Mesothelial cell of epicardium (in vitro differentiated cells): ENCODE data around the gene VGLL4. TPM values are rescaled to one million over a fixed set of nuclear protein-coding genes. Genes with fewer than 3 reads are reported as not detected.

Experiments
- DNase-seq, 2 experiments: peaks; one replicate each; pipeline ENCODE4 v3.0.0; 2021; ENCODE audit warnings: low spot score in 2 of 2; ENCODE audit not compliant: unreplicated experiment in 2 of 2
- H3K27ac Mint-ChIP-seq: 2 replicates; pipeline ENCODE4 v1.8.0; 2021; ENCODE audit warnings: mixed read lengths
- H3K27me3 Mint-ChIP-seq: 2 replicates; pipeline ENCODE4 v1.8.0; 2021; ENCODE audit warnings: low read depth, mixed read lengths
- H3K36me3 Mint-ChIP-seq: 2 replicates; pipeline ENCODE4 v1.8.0; 2021; ENCODE audit warnings: mixed read lengths
- H3K4me1 Mint-ChIP-seq: 2 replicates; pipeline ENCODE4 v1.8.0; 2021; ENCODE audit warnings: mixed read lengths
- H3K4me3 Mint-ChIP-seq: 2 replicates; pipeline ENCODE4 v1.8.0; 2021; ENCODE audit warnings: mild to moderate bottlenecking, moderate library complexity, mixed read lengths
- H3K9me3 Mint-ChIP-seq: 2 replicates; pipeline ENCODE4 v1.8.0; 2021; ENCODE audit warnings: mixed read lengths
- total RNA-seq: library from RNA; stranded (reverse); gene quantifications from 3 replicates; pipeline ENCODE4 v1.2.1, GENCODE V29; 2021
- TF ChIP-seq, protein P1 (sequence below): fragments of 200-600 bp; sonication (generic); IDR thresholded peaks from one replicate; pipeline ENCODE4 v1.5.0; 2021; ENCODE audit warnings: antibody characterized with exemption; ENCODE audit not compliant: unreplicated experiment

VGLL4 gene
- total RNA-seq, 1 donor from 2014 or later = 140 TPM

DNA sequence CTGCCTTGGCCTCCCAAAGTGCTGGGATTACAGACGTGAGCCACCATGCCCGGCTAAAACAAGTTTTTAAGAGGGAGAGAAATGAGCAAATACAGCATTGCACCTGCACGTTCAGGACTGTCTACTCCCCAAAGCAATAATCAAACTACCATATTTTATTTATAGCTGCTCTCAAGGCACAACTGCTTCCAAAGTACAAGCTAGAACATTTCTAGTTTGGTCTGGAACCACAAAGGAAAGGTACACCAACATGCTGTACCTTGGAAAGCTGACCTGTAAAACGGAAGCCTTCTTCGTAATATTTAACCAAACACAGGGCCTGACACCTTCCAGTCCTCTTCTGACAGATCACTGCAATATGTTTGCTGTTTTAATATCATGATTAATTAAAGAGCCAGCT lies 14.5 kb upstream of the VGLL4 start:
- Mint-ChIP-seq H3K4me3 (no peak overlapping the region), H3K4me1 (peaks cover 8% of the 10 kb centered on the region), H3K27ac (no peak overlapping the region), H3K27me3 (no peaks in the 10 kb centered on the region), H3K9me3 (no peaks in the 10 kb centered on the region), H3K36me3 (peaks cover 4% of the 10 kb centered on the region)
- TF ChIP-seq, protein P1, sequence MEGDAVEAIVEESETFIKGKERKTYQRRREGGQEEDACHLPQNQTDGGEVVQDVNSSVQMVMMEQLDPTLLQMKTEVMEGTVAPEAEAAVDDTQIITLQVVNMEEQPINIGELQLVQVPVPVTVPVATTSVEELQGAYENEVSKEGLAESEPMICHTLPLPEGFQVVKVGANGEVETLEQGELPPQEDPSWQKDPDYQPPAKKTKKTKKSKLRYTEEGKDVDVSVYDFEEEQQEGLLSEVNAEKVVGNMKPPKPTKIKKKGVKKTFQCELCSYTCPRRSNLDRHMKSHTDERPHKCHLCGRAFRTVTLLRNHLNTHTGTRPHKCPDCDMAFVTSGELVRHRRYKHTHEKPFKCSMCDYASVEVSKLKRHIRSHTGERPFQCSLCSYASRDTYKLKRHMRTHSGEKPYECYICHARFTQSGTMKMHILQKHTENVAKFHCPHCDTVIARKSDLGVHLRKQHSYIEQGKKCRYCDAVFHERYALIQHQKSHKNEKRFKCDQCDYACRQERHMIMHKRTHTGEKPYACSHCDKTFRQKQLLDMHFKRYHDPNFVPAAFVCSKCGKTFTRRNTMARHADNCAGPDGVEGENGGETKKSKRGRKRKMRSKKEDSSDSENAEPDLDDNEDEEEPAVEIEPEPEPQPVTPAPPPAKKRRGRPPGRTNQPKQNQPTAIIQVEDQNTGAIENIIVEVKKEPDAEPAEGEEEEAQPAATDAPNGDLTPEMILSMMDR = no peak
- no peak for DNase-seq

DNA sequence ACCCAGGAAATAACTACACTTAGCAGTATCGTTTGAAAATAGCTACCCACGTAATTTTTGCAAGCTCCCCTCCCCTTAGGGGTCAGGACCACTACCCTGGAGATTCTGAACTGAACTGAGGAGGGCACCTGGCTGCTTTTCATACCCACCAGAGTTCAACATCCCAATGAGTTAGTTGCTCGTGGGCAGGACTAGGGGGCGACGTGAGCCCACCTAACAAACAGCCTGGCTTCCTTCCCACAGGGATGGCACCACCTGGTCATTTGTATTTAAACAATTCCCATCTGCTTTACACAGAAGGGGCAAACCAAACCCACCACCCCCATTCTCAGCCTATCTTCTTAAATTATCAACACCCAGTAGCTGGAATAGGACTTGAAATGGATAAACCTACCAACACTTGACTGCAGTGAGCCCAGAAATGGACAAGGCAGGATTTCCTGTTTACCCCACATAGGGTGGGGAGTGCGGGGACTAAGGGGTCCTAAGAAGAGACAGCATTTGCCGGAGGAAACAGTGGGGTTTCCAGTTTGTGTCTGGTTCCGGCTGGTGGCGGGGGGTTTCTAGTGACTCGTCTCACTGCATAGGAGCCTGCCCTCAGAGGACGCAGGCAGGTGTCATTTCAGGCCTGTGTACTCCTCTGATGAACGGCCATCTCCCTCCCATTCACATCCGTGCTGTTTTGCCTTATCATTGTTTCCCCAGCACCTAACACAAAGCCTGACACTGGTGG lies 11.6 kb upstream of the VGLL4 start:
- no peaks in the 10 kb centered on the region for H3K27me3 Mint-ChIP-seq
- peak overlapping the region; percentile 1 for H3K27ac Mint-ChIP-seq
- TF ChIP-seq, protein P1 = no peak
- H3K9me3 Mint-ChIP-seq = no peaks in the 10 kb centered on the region
- H3K36me3 Mint-ChIP-seq = no peaks in the 10 kb centered on the region
- no peak for DNase-seq
- peaks cover 6% of the 10 kb centered on the region for H3K4me1 Mint-ChIP-seq
- no peak overlapping the region for H3K4me3 Mint-ChIP-seq

GRCh38 chr3:11654166-11654565 lies 10.5 kb upstream of the VGLL4 start:
- no peak overlapping the region for H3K27ac Mint-ChIP-seq
- TF ChIP-seq, protein P1 = no peak
- no peak for DNase-seq
- peaks cover 6% of the 10 kb centered on the region for H3K4me1 Mint-ChIP-seq
- no peaks in the 10 kb centered on the region for H3K36me3 Mint-ChIP-seq
- no peaks in the 10 kb centered on the region for H3K9me3 Mint-ChIP-seq
- H3K4me3 Mint-ChIP-seq = no peak overlapping the region
- H3K27me3 Mint-ChIP-seq = no peaks in the 10 kb centered on the region

DNA sequence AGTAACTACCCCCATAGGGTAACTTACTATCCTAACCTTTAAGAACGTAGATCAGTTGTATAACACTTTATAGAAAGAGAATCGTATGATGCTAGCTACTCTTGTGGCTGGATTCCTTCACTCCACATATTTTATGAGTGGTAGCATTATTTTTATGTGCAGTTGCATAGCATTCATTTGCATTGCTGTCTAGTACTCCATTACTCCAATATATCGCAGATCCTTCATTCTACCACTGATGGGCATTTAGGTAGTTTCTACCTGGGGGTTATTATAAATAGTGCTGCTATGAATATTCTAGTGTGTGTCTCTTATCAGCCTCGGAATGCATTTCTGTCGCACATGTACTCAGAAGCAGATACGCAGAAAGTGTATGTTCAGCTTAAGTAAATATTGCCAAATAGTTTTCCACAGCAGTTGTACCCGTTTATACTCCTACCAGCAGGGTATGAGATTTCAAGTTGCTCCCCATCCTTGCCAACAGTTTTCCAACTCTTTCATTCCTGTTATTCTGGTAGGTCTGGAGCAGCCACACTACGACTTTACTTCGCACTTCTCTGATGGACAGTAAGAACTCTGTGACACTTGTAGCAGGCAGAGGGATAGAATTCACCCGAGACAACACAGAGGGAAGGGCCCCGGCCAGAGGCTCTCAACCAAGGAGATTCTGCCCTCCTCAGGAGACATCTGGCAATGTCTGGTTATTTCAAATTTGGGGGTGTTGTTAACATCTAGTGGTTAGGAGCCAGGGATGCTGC lies 9.8 kb upstream of the VGLL4 start:
- Mint-ChIP-seq H3K27ac (no peak overlapping the region), H3K27me3 (no peaks in the 10 kb centered on the region), H3K4me3 (no peak overlapping the region), H3K36me3 (no peaks in the 10 kb centered on the region), H3K4me1 (peaks cover 9% of the 10 kb centered on the region), H3K9me3 (no peaks in the 10 kb centered on the region)
- TF ChIP-seq, protein P1 = no peak
- DNase-seq = no peak

GRCh38 chr3:11651900-11652299 lies 8.2 kb upstream of the VGLL4 start:
- H3K4me1 Mint-ChIP-seq = peaks cover 14% of the 10 kb centered on the region
- H3K27me3 Mint-ChIP-seq = no peaks in the 10 kb centered on the region
- no peak overlapping the region for H3K4me3 Mint-ChIP-seq
- H3K36me3 Mint-ChIP-seq = no peaks in the 10 kb centered on the region
- TF ChIP-seq, protein P1 = peak; percentile 92
- no peak overlapping the region for H3K27ac Mint-ChIP-seq
- no peak for DNase-seq
- H3K9me3 Mint-ChIP-seq = no peaks in the 10 kb centered on the region
